ENCODE data around the gene PRDX5. TPM values are rescaled to one million over a fixed set of nuclear protein-coding genes. Genes with fewer than 3 reads are reported as not detected.
A peak's percentile ranks its signal among the peaks of the same experiment; 100 is the strongest.

PRDX5 gene
- total RNA-seq, 1 donor from 2014 or later = 144 TPM

DNA sequence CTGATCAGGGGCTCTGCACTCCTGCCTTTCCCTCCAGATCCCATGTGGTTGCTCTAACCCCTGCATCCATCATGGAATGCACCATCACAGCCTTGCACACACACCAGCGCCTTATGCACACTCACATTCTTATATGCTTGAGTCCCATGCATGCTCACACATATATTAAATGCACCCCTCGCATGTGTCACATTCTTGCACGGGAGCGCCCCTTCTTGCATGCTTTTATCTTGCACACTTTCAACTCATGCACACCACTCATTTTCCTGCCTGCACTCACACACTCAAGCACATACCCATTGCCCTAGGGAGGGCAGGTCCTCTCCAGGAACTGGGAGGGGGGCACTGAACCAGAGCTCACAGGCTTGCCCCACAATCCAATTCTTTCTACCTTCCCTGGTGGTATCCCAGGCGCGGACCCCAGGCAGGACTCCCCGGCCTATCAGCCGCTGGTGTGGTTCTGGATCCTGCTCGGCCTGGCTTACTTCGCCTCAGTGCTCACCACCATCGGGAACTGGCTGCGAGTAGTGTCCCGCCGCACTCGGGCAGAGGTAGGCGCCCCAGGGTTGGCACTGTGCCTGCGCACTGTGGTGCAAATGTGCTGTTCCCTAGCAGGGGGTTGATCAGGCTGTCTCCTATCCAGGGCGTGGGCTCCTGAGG is 20.1 kb upstream of the PRDX5 start:
- peaks cover 67 to 81% (median 80%) of the 10 kb centered on the region in 3 donors for H3K27me3 ChIP-seq (ENCODE audit: control insufficient read depth in 3 of 3, insufficient read depth in 3 of 3, low read length in 3 of 3)
- peaks cover 19 to 20% (median 19%) of the 10 kb centered on the region in 3 donors for H3K4me1 ChIP-seq (ENCODE audit: control insufficient read depth in 3 of 3, insufficient read depth in 3 of 3, low read length in 3 of 3)
- H3K36me3 ChIP-seq (ENCODE audit: control insufficient read depth in 3 of 3, insufficient read depth in 3 of 3, low read length in 3 of 3) = no peaks in the 10 kb centered on the region
- H3K9me3 ChIP-seq (ENCODE audit: control insufficient read depth in 3 of 3, low read length in 3 of 3) = no peaks in the 10 kb centered on the region
- no peak overlapping the region for H3K27ac ChIP-seq (ENCODE audit: low read depth, low read length)
- peak overlapping the region in 1 of 3 donors; percentile 25 for H3K9ac ChIP-seq (ENCODE audit: low read depth in 1 of 3, low read length in 3 of 3)
- H3K4me3 ChIP-seq (ENCODE audit: low read length in 3 of 3) = no peak overlapping the region

DNA sequence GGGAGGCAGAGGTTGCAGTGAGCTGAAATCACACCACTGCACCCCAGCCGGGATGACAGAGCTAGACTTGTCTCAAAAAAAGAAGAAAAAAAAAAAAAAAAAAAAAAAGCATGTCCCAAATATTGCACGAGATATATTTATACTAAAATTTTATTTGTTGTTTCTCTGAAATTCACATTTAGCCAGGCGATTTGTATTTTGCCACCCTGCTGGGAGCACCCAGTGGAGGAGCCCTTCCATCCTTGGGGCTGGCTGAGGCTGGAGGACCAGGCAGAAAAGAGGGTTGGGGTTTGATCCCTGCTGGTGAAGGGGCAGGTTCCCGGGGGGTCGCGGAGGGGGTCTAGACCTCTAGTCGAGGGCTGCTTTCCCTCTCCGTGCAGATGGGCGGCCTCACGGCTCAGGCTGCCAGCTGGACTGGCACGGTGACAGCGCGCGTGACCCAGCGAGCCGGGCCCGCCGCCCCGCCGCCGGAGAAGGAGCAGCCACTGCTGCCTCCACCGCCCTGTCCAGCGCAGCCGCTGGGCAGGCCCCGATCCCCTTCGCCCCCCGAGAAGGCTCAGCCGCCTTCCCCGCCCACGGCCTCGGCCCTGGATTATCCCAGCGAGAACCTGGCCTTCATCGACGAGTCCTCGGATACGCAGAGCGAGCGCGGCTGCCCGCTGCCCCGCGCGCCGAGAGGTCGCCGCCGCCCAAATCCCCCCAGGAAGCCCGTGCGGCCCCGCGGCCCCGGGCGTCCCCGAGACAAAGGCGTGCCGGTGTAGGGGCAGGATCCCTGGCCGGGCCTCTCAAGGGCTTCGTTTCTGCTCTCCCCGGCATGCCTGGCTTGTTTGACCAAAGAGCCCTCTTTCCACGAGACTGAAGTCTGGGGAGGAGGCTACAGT is 18.7 kb upstream of the PRDX5 start:
- Histone ChIP-seq H3K36me3 (ENCODE audit: control insufficient read depth in 3 of 3, insufficient read depth in 3 of 3, low read length in 3 of 3) (no peaks in the 10 kb centered on the region), H3K4me1 (ENCODE audit: control insufficient read depth in 3 of 3, insufficient read depth in 3 of 3, low read length in 3 of 3) (peaks cover 23 to 25% (median 25%) of the 10 kb centered on the region in 3 donors), H3K27ac (ENCODE audit: low read depth, low read length) (no peak overlapping the region), H3K4me3 (ENCODE audit: low read length in 3 of 3) (peak overlapping the region; percentile 23 to 64 (median 61)), H3K9me3 (ENCODE audit: control insufficient read depth in 3 of 3, low read length in 3 of 3) (no peaks in the 10 kb centered on the region), H3K9ac (ENCODE audit: low read depth in 1 of 3, low read length in 3 of 3) (peak overlapping the region in 2 of 3 donors; percentile 23 to 66), H3K27me3 (ENCODE audit: control insufficient read depth in 3 of 3, insufficient read depth in 3 of 3, low read length in 3 of 3) (peaks cover 57 to 80% (median 72%) of the 10 kb centered on the region in 3 donors)

DNA sequence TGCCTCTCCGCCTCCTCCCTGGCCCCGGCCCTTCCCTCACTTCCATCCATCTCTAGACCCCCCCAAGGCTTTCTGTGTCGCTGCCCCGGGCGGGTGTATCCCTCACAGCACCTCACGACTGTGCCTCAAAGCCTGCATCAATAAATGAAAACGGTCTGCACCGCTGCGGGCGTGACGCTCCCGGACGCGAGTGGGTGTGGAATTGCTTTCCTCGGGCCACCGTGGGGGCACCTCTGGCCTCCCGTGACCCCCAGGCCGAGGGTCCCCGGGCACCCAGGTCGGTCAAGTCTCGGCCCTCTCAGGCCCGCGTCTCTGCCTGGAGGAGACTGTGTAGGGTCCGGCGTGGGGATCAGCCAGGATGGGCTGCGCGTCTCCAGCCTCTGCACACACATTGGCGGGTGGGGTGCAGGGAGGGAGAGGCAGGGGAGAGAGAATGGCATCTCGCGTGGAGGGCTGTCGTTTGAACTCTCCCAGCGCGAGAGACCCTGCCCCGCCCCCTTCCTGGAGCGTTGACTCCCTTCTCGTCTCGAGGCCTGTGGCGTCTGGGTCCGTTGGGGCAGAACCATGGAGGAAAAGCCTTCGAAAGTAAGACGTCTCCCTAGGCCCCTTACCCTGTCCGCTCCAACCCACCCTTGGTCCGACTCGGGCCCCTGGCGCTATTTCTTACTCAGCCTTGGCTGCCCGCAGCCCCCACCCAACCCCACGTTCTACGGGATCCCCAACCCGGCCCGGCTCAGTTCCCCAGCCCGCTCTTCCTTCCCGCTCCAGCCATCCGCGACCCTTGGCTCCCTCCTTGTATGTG is 17.9 kb upstream of the PRDX5 start, which contains the start of gene CATSPERZ:
Gene CATSPERZ, plus strand, starts transcription at position 512 of the 802 bp plus-strand sequence. Its CDS starts 53 bp downstream, at position 565.
- no peaks in the 10 kb centered on the region for H3K9me3 ChIP-seq (ENCODE audit: control insufficient read depth in 3 of 3, low read length in 3 of 3)
- H3K27ac ChIP-seq (ENCODE audit: low read depth, low read length) = no peak within 1 kb of the TSS
- H3K27me3 ChIP-seq (ENCODE audit: control insufficient read depth in 3 of 3, insufficient read depth in 3 of 3, low read length in 3 of 3) = peaks cover 56 to 74% (median 64%) of the 10 kb centered on the region in 3 donors
- H3K9ac ChIP-seq (ENCODE audit: low read depth in 1 of 3, low read length in 3 of 3) = peak within 1 kb of the TSS in 2 of 3 donors; percentile 23 to 66
- H3K36me3 ChIP-seq (ENCODE audit: control insufficient read depth in 3 of 3, insufficient read depth in 3 of 3, low read length in 3 of 3) = no peaks in the 10 kb centered on the region
- H3K4me3 ChIP-seq (ENCODE audit: low read length in 3 of 3) = peak within 1 kb of the TSS; percentile 23 to 64 (median 61)
- H3K4me1 ChIP-seq (ENCODE audit: control insufficient read depth in 3 of 3, insufficient read depth in 3 of 3, low read length in 3 of 3) = peaks cover 26 to 31% (median 29%) of the 10 kb centered on the region in 3 donors

DNA sequence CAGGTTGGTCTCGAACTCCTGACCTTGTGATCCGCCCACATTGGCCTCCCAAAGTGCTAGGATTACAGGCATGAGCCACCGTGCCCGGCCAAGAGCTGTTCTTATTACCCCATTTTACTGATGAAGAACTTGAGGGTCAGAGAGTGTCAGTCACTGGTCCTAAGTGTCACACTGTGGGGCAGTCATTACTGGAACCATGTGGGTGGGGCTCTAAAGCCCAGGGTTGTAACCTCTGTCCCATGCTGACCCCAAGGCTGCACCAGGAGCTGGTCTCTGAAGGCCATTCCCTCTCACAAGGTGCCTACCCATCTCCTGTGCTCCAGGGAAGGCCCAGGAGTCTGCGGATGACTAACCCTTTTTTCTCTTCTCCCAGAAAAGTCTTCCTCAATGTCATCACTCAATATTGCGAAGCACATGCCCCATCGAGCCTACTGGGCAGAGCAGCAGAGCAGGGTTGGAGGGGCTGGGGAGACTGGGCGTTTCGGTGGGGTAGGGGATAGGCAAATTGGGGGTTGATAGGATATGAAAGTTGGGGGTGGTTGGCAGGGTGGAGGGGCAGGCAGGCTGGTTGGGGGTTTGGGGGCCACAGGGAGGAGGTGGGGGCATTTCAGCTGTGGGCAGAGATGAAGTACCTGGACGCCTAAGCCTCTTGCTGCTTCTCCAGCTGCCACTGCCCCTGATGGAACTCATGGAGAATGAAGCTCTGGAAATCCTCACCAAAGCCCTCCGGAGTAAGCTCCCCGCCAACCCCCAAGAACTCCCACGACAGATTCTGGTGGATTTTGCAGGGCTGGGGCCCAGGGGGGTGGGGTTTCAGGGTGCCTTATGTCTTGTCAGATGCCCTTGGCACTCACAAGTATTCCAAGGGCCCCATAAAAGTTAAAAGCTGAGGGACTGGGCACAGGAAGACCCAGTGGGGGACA is 14.6 kb upstream of the PRDX5 start:
- no peaks in the 10 kb centered on the region for H3K9me3 ChIP-seq (ENCODE audit: control insufficient read depth in 3 of 3, low read length in 3 of 3)
- H3K9ac ChIP-seq (ENCODE audit: low read depth in 1 of 3, low read length in 3 of 3) = peak overlapping the region in 1 of 3 donors; percentile 62
- peak overlapping the region in 1 of 3 donors; percentile 84 for H3K4me3 ChIP-seq (ENCODE audit: low read length in 3 of 3)
- peaks cover 35 to 48% (median 45%) of the 10 kb centered on the region in 3 donors for H3K4me1 ChIP-seq (ENCODE audit: control insufficient read depth in 3 of 3, insufficient read depth in 3 of 3, low read length in 3 of 3)
- H3K27me3 ChIP-seq (ENCODE audit: control insufficient read depth in 3 of 3, insufficient read depth in 3 of 3, low read length in 3 of 3) = peaks cover 25 to 41% (median 31%) of the 10 kb centered on the region in 3 donors
- peaks cover 3 to 4% (median 4%) of the 10 kb centered on the region in 3 donors for H3K36me3 ChIP-seq (ENCODE audit: control insufficient read depth in 3 of 3, insufficient read depth in 3 of 3, low read length in 3 of 3)
- no peak overlapping the region for H3K27ac ChIP-seq (ENCODE audit: low read depth, low read length)

DNA sequence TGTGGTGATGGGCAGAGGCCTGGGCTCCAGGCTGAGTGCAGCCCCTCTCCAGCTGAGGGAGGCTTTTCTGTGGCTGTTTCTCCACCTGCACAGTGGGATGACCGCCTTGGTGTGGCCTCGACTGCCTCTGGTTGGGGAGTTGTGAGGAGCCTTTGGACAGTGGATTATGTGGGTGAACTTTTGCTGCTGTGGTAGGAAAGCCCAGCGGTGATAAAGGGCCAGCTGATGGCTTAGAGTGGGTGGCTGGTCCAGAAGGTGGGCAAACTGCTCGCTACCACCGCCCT is 13.9 kb upstream of the PRDX5 start:
- Histone ChIP-seq H3K27me3 (ENCODE audit: control insufficient read depth in 3 of 3, insufficient read depth in 3 of 3, low read length in 3 of 3) (peaks cover 19 to 35% (median 29%) of the 10 kb centered on the region in 3 donors), H3K27ac (ENCODE audit: low read depth, low read length) (peak overlapping the region; percentile 77), H3K4me3 (ENCODE audit: low read length in 3 of 3) (peak overlapping the region; percentile 83 to 88 (median 84)), H3K4me1 (ENCODE audit: control insufficient read depth in 3 of 3, insufficient read depth in 3 of 3, low read length in 3 of 3) (peaks cover 34 to 48% (median 44%) of the 10 kb centered on the region in 3 donors), H3K9ac (ENCODE audit: low read depth in 1 of 3, low read length in 3 of 3) (peak overlapping the region in 2 of 3 donors; percentile 62 to 85), H3K9me3 (ENCODE audit: control insufficient read depth in 3 of 3, low read length in 3 of 3) (no peaks in the 10 kb centered on the region), H3K36me3 (ENCODE audit: control insufficient read depth in 3 of 3, insufficient read depth in 3 of 3, low read length in 3 of 3) (peaks cover 3 to 4% (median 4%) of the 10 kb centered on the region in 3 donors)

DNA sequence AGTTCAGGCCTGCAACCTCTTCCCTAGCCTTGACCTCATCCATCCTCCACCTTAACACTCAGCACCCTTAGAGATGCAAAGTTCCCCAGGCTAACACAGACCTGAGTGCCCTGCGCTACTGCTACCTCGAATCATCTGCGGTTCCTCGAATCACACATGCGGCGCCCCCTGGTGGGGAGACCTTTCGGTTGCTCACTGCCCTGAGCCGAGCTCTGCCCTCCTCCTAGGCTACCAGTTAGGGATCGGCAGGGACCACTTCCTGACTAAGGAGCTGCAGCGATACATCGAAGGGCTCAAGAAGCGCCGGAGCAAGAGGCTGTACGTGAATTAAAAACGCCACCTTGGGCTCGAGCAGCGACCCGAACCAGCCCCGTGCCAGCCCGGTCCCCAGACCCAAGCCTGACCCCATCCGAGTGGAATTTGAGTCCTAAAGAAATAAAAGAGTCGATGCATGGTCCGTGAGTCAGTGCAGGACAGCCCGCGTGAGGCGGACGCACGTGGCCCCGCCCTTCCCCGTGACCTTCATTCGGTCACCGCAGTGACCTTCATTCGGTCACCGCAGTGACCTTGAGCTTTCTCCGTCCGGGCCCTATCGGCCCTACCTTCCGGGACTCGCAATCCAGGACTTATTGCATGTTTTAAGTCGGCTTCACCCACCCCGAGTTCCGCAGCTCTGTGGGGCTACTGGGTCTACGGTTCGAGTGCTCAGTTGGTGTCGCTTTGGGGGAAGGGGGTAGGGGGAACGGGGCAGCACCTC is 13.4 kb upstream of the PRDX5 start:
- Histone ChIP-seq H3K27ac (ENCODE audit: low read depth, low read length) (peak overlapping the region; percentile 77), H3K36me3 (ENCODE audit: control insufficient read depth in 3 of 3, insufficient read depth in 3 of 3, low read length in 3 of 3) (peaks cover 3 to 4% (median 4%) of the 10 kb centered on the region in 3 donors), H3K9ac (ENCODE audit: low read depth in 1 of 3, low read length in 3 of 3) (peak overlapping the region; percentile 62 to 85 (median 78)), H3K4me3 (ENCODE audit: low read length in 3 of 3) (peak overlapping the region; percentile 83 to 88 (median 84)), H3K9me3 (ENCODE audit: control insufficient read depth in 3 of 3, low read length in 3 of 3) (no peaks in the 10 kb centered on the region), H3K27me3 (ENCODE audit: control insufficient read depth in 3 of 3, insufficient read depth in 3 of 3, low read length in 3 of 3) (peaks cover 14 to 30% (median 23%) of the 10 kb centered on the region in 3 donors), H3K4me1 (ENCODE audit: control insufficient read depth in 3 of 3, insufficient read depth in 3 of 3, low read length in 3 of 3) (peaks cover 30 to 43% (median 40%) of the 10 kb centered on the region in 3 donors)

DNA sequence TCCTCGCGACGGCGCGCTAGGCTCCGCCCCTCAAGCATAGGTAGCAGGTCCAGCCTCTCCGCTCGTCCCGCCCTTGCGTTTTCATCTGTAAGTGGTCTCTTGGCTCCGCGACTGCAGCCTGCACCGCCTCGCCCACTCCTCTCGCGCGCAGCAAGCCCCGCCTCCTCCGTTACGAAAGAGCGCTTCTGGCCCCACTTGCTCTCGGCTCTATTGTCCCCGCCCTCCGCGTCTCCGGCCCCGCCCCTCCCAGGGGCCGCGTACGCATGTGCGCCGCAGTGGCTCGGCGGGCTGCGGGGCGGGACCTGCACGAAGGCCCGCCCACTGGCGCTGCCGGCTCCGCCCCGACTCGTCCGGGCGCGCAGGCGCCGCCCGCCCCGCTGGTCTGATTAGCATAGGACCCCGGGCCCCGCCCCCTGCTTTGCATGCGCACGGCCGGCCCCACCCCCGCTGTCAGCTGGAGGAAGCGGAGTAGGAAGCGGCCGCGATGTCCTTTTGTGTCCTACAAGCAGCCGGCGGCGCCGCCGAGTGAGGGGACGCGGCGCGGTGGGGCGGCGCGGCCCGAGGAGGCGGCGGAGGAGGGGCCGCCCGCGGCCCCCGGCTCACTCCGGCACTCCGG is 12.7 kb upstream of the PRDX5 start, which contains the start of gene ESRRA:
Gene ESRRA, plus strand, starts transcription at position 450 of the 616 bp plus-strand sequence. CDS start 1,656 bp downstream, outside the sequence.
- Histone ChIP-seq H3K4me3 (ENCODE audit: low read length in 3 of 3) (peak within 1 kb of the TSS; percentile 84 to 88 (median 86)), H3K27me3 (ENCODE audit: control insufficient read depth in 3 of 3, insufficient read depth in 3 of 3, low read length in 3 of 3) (peaks cover 7 to 23% (median 17%) of the 10 kb centered on the region in 3 donors), H3K9ac (ENCODE audit: low read depth in 1 of 3, low read length in 3 of 3) (peak within 1 kb of the TSS; percentile 63 to 86 (median 80)), H3K36me3 (ENCODE audit: control insufficient read depth in 3 of 3, insufficient read depth in 3 of 3, low read length in 3 of 3) (peaks cover 3 to 4% (median 4%) of the 10 kb centered on the region in 3 donors), H3K9me3 (ENCODE audit: control insufficient read depth in 3 of 3, low read length in 3 of 3) (no peaks in the 10 kb centered on the region), H3K4me1 (ENCODE audit: control insufficient read depth in 3 of 3, insufficient read depth in 3 of 3, low read length in 3 of 3) (peaks cover 23 to 36% (median 33%) of the 10 kb centered on the region in 3 donors), H3K27ac (ENCODE audit: low read depth, low read length) (peak within 1 kb of the TSS; percentile 77)
